NCI-H82 treated with DMSO at 0.1 percent for 48 hours (cell line): ENCODE results near the gene UIMC1.
"Not testable (repeated sequence)": the region's sequence is repeated elsewhere in the genome, so short reads cannot be mapped to it uniquely, and the experiment has no call there.

Source experiments
- DNase-seq: peaks from one replicate; lab custom pipeline; 2025; ENCODE audit not compliant: unreplicated experiment; lab: John Stamatoyannopoulos, UW

Gene UIMC1

DNA sequence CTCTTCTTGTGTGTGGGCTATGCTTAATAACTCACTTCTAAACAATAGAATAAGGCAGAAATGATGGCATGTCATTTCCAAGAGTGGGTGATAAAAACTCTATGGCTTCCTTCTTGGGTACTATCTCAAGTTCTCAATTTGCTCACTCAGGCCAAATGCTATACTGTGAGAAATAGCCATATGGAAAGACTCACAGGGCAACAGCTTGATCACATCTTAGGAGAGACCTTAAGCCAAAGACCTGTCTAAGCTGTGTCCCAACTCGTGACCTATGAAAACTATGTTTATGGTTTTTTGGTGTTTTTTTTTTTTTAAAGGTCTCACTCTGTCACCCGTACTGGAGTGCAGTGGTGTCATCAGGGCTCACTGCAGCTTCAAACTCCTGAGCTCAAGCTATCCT is 2.1 kb upstream of the UIMC1 start:
- DNase-seq = no peak

DNA sequence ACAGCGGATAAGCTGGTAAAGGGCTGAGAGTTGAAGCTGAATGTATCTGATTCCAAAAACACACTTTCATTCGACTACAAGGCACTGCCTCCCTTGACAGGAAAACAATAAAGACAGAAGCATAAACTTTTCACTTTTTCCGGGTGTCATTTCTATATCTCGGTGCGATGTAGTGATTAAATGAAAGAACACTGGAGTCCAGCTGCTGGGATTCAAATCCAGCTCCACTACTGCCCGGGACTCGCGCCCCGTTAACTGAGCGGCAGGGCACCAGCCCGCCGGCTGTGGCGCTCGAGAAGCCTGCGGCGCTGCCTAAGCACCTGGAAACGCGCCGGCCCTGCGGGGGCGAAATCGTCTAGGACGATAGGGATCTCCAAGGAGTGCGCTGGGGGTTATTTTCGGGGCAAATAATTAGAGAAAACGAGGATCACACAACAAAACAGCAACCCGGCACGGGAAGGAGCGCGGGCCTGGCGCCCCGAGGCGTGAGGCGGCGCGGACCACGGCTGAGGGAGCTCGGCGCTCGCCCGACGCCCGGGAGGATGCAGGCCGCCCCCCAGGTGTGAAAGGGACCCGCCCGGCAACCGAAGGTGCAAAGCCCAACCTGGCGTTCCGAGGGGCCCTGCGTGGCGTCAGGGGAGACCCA is 837 bp downstream of the UIMC1 start:
- peak; percentile 31 for DNase-seq

DNA sequence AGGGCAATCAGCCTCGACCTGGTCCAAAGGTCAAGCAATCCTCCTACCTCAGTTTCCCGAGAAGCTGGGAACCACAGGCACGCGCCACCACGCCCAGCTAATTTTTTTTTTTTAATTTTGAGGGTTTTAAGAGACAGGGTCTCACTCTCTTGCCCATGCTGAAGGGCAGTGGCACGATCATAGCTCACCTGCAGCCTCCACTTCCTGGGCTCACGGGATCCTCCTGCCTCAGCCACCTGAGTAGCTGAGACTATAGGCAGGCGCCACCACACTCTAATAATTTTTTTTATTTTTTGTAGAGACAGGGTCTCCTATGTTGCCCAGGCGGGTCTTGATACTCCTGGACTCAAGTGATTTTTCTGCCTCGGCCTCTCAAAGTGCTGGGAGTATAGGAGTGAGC is 1.6 kb downstream of the UIMC1 start:
- DNase-seq = no peak

DNA sequence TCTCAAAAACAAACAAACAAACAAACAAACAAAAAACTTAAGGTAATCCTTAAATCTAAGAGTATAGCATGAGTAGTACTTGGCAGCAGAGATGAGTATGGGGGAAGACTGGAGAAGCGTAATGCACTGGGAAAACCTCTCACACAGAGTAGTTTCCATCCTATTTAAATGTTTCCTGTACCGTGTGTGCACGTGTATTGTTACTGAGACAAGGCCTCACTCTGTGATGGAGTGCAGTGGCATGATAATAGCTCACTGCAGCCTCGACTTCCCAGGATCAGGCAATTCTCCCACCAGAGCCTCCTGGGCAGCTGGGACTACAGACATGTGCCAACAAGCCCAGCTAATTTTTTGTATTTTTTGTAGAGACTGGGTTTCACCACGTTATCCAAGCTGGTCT is 2.9 kb downstream of the UIMC1 start:
- DNase-seq = no peak

DNA sequence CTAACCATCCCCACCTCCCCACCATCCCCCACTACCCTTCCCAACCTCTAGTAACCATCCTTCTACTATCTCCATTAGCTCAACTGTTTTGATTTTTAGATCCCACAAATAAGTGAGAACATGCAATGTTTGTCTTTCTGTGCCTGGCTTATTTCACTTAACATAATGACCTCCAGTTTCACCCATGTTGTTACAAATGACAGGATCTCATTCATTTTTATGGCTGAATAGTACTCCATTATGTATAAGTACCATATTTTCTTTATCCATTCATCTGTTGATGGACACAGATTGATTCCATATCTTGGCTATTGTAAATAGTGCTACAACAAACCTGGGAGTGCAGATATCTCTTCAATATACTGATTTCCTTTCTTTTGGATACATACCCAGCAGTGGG is 7.1 kb downstream of the UIMC1 start:
- DNase-seq = not testable (repeated sequence)

DNA sequence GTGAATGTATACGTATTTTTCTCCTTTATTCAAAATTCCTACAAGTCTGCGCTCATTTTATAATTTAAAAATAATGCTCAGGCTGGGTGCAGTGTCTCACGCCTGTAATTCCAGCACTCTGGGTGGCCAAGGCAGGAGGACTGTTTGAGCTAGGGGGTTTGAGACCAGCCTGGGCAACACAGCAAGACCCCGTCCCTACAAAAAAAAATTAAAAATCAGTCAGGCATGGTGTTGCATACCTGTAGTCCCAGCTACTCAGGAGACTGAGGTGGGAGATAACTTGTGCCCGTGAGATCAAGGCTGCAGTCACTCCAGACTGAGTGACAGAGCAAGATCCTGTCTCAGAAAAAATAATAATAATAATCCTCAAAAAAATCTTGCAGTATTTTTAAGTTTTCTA is 7.8 kb downstream of the UIMC1 start:
- DNase-seq = no peak

DNA sequence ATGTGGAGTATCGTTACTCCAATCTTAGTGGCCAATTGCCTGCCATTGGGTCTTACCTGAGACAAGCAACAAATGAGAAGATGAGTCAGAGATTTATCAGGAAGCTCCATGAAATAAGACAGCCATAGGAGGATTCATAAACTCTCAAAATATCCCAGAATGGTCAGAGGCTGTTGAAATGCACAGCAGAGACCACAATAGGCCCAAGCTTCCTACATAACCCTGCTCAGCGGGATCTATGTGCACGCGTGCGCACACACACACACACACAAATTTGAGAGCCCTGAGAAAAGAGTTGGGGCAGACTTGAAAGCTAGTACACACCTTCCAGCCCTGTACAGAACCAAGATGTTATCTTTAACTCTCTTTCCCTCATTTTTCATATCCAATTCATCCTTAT is 9.8 kb downstream of the UIMC1 start:
- no peak for DNase-seq

DNA sequence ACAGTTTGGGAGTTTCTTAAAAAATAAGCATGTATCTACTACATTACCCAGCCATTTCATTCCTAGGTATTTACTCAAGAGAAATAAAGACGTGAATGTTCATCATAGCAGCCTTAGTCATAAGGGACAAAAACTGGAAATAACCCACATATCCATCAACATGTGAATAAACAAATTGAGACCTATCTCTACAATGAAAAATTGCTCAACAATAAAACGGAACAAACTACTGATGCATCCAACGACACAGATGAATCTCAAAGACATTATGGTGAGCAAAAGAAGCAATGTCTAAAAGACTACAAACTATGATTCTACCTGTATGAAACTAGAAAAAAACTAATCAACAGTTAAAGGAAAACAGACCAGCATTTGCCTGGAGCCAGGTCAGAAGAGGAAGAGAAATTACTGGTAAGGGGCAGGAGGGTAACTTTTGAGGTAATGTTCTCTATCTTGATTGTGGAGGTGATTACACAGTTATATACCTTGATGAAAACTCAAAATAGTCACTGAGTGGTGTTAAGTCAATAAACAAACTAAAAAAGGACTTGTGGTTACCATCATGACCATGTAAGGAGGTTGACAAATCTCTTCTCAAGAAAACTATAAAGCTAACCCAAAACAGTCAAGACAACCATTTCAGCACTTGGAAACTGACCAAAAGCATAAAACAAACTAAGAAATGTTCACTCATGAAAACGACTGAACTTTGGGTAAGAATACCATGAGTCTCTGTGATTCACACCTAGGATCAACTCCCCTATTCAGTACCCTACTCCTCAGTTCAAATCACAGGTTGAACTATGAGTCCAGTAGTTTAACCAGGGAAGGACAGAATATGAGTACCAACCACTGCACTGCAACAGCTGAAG is 10.4 kb downstream of the UIMC1 start:
- DNase-seq = no peak

DNA sequence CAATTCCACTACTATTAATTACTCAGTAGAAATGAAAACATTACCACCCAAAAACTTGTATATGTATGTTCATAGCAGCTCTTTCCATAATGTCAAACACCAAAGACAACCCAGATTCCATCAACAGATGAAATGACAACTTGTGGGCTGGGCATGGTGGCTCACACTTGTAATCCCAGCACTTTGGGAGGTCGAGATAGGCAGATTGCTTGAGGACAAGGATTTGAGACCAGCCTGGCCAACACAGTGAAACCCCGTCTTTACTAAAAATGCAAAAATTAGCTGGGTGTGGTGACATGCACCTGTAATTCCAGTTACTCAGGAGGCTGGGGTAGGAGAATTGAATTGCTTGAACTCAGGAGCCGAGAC is 11.5 kb downstream of the UIMC1 start:
- no peak for DNase-seq

DNA sequence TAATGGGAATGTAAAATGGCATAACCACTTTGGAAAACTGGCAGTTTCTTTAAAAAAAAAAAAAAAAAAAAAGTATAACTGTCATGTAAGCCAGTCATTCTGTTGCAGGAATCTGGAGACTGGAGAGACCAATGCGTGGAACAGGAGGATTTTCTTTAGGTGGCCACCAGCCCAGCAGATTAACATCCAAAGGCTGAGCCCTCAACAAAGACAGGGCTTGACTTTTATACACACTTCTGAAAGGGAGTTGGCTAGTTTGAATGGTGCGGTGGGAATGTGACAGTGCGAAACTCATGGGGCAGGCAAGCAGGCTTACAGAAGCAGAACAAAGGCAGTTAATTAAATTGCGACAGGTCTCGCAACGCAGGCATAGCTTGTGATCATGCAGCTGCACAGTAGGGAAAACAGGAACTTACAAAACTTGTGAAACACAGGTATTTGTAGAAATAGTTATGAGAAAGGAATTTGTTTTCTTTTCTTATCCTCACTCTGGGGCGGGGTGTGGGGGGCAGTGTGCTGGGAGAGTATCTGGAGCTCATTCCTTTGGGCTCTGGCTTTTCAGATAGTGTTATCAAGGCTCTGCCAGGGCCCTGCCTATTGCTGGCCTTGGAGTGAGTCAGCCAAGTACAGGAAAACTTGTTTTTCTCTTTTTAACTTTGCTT is 12.0 kb downstream of the UIMC1 start:
- no peak for DNase-seq

DNA sequence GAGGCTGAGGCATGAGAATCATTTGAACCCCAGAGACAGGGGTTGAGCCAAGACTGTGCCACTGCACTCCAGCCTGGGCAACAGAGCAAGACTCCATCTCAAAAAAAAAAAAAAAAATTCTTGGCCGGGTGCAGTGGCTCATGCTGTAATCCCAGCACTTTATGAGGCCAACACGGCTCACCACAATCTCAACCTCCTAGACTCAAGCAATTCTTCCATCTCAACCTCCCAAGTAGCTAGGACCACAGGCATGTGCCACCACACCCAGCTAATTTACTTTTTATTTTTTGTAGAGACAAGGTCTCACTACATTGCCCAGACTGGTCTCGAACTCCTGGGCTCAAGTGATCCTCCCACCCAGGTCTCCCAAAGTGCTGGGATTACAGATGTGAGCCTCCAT is 13.5 kb downstream of the UIMC1 start:
- DNase-seq = not testable (repeated sequence)

DNA sequence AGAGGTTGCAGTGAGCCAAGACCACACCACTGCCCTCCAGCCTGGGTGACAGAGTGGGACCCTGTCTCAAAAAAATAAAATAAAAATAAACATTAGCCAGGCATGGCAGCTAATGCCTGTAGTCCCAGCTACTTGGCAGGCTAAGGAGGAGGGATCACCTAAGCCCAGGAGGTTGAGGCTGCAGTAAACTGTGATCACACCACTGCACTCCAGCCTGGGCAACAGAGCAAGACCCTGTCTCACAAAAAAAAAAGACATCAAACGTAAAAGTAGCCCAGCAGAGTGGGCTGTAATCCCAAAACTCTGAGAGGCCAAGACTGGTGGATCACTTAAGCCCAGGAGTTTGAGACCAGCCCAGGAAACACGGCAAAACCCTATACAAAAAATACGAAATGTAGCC is 19.0 kb downstream of the UIMC1 start:
- DNase-seq = no peak

DNA sequence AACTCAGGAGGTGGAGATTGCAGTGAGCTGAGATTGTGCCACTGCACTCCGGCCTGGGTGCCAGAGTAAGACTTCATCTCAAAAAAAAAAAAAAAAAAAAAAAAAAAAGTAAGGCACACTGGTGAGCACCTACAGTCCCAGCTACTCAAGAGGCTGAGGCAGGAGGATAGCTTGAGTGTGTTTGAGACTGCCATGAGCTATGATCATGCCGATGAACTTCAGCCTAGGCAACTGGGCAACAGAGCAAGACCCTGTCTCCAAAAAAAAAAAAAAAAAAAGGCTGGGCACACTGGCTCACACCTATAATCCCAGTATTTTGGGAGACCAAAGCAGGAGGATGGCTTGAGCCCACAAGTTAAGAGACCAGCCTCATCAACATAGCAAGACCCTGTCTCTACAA is 20.3 kb downstream of the UIMC1 start:
- DNase-seq = no peak

DNA sequence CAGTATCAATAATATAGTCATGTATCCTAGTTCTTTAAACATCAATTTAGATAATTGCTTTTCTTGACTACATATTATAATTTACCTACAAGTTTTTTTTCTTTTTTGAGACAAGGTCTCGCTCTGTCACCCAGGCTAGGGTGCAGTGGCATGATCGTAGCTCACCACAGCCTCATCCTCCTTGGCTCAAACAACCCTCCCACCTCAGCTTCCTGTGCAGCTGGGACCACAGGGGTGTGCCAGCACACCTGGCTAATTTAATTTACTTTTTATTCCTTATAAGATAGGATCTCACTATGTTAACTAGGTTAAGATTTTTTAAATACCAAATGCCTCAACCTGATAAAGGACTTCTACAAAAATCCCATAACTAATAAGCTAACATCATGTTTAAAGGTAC is 21.1 kb downstream of the UIMC1 start:
- DNase-seq = no peak

DNA sequence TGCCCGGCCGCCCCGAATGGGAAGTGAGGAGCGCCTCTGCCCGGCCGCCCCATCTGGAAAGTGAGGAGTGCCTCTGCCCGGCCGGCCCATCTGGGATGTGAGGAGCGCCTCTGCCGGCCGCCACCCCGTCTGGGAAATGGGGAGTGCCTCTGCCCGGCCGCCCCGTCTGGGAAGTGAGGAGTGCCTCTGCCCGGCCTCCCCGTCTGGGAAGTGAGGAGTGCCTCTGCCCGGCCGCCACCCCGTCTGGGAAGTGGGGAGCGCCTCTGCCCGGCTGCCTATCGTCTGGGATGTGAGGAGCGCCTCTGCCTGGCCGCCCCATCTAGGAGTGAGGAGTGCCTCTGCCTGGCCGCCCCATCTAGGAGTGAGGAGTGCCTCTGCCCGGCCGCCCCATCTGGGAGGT is 22.4 kb downstream of the UIMC1 start:
- DNase-seq = not testable (repeated sequence)

DNA sequence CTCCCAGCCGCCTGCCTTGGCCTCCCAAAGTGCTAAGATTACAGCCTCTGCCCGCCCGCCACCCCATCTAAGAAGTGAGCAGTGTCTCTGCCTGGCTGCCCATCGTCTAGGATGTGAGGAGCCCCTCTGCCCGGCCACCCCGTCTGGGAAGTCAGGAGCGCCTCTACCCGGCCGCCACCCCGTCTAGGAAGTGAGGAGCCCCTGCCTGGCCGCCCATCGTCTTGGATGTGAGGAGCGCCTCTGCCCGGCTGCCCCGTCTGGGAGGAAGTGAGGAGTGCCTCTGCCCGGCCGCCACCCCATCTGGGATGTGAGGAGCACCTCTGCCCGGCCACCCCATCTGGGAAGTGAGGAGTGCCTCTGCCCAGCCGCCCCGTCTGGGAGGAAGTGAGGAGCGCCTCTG is 23.0 kb downstream of the UIMC1 start:
- DNase-seq = not testable (repeated sequence)

DNA sequence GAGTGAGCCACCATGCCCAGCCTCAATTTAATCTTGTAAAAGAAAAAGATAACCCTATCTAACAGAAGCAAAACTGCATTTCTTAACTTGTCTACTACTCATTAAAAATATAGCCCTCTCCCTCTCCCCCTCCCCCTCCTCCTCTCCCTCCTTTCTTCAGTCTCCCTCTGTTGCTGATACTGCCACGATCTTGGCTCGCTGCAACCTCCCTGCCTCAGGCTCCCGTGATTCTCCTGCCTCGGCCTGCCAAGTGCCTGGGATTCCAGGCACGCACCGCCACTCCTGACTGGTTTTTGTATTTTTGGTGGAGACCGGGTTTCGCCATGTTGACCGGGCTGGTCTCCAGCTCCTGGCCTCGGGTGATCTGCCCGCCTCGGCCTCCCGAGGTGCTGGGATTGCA is 23.5 kb downstream of the UIMC1 start:
- DNase-seq = not testable (repeated sequence)

DNA sequence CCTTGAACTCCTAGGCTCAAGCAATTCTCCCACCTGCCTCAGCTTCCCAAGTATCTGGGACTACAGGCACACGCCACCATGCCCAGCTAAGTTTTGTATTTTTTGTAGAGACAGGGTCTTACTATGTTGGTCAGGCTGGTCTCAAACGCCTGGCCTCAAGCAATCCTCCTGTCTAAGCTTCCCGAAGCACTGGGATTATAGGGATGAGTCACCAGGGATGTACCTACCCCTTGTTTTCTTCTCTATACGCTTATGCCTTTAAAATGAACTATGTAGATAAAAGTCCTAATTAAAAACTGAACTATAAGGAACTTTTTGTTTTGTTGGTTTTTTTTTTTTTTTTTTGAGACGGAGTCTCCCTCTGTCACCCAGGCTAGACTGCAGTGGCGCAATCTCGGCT is 25.8 kb downstream of the UIMC1 start:
- DNase-seq = no peak

DNA sequence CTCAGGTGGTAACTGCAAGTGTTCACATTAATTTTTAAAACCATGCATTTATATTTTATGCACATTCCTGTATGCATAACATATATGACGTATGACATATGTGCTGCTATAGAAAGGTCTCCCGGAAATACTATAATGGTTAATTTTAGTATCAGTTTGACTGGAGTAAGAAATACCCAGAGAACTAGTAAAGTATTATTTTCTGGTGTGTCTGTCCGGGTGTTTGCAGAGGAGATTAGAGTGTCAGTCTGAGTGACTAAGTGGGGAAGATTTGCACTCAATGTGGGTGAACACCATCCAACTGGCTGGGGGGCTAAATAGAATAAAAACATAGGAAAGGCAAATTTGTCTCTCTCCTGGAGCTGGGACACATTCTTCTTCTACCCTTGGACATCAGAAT is 26.9 kb downstream of the UIMC1 start:
- no peak for DNase-seq

DNA sequence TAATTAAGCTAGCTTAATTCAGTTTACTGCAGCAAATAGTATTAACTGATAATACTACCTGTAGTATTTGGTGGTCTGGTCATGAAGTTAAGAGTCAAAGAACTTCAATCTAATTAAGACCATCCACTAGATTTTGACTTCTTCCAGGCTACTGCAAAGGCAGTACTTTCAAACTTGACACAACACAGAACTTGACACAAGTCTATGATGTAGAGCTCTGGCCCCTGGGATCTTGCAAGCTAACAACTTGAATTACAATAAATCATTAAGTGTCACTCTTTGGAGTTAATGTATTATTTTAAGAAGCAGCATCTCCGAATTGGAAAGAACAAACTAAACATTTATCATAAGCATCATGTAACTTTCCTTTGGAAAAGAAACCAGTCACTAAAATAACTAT is 40.9 kb downstream of the UIMC1 start:
- peak; percentile 39 for DNase-seq

DNA sequence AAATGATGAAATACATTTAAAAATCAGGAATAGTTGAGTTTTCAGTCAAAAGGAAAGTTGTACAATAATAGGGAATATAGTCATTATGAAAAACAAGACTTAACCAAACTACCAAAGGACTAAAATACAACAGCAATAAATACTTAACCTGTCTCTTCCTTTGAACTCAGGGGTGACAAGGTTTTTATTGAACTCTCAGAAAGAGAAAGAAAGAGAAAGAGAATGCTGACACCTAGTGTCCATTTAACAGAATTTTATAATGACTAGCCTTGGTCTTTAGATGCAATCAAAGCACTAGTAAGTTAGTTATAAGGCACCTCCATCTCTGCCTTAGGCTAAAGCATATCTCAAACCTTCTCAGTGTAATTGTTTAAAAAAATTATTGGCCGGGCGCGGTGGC is 47.5 kb downstream of the UIMC1 start:
- DNase-seq = peak; percentile 40

DNA sequence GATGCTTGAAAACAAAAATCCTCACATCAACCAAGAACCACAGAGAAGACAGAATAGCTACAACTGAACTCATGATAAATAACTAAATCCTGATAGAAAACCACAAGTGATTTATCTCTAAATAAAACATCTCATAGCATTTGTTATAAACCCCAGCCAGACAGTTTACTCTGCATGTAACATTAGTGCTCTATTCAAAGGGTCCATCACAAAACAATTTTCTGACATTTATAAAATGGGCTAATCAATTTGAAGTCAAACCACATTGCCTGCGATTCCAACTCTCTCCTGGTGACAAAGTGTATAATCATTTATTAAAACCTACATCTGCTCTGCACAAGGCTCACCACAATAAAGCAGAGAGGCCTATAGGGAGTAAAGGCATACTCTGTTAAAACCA is 49.8 kb downstream of the UIMC1 start:
- no peak for DNase-seq
